Measurements from ENCODE around the gene NETO1. TPM values are rescaled to one million over a fixed set of nuclear protein-coding genes. Genes with fewer than 3 reads are reported as not detected.

The NETO1 gene
- total and polyA plus RNA-seq, 2 of the 13 experiments (the other 11 are each of a cell fraction or from before 2014, with no cell fraction given): not detected

GRCh38 chr18:72826736-72827135, 41.1 kb downstream of the NETO1 start (continued):
- TF ChIP-seq, protein P1, sequence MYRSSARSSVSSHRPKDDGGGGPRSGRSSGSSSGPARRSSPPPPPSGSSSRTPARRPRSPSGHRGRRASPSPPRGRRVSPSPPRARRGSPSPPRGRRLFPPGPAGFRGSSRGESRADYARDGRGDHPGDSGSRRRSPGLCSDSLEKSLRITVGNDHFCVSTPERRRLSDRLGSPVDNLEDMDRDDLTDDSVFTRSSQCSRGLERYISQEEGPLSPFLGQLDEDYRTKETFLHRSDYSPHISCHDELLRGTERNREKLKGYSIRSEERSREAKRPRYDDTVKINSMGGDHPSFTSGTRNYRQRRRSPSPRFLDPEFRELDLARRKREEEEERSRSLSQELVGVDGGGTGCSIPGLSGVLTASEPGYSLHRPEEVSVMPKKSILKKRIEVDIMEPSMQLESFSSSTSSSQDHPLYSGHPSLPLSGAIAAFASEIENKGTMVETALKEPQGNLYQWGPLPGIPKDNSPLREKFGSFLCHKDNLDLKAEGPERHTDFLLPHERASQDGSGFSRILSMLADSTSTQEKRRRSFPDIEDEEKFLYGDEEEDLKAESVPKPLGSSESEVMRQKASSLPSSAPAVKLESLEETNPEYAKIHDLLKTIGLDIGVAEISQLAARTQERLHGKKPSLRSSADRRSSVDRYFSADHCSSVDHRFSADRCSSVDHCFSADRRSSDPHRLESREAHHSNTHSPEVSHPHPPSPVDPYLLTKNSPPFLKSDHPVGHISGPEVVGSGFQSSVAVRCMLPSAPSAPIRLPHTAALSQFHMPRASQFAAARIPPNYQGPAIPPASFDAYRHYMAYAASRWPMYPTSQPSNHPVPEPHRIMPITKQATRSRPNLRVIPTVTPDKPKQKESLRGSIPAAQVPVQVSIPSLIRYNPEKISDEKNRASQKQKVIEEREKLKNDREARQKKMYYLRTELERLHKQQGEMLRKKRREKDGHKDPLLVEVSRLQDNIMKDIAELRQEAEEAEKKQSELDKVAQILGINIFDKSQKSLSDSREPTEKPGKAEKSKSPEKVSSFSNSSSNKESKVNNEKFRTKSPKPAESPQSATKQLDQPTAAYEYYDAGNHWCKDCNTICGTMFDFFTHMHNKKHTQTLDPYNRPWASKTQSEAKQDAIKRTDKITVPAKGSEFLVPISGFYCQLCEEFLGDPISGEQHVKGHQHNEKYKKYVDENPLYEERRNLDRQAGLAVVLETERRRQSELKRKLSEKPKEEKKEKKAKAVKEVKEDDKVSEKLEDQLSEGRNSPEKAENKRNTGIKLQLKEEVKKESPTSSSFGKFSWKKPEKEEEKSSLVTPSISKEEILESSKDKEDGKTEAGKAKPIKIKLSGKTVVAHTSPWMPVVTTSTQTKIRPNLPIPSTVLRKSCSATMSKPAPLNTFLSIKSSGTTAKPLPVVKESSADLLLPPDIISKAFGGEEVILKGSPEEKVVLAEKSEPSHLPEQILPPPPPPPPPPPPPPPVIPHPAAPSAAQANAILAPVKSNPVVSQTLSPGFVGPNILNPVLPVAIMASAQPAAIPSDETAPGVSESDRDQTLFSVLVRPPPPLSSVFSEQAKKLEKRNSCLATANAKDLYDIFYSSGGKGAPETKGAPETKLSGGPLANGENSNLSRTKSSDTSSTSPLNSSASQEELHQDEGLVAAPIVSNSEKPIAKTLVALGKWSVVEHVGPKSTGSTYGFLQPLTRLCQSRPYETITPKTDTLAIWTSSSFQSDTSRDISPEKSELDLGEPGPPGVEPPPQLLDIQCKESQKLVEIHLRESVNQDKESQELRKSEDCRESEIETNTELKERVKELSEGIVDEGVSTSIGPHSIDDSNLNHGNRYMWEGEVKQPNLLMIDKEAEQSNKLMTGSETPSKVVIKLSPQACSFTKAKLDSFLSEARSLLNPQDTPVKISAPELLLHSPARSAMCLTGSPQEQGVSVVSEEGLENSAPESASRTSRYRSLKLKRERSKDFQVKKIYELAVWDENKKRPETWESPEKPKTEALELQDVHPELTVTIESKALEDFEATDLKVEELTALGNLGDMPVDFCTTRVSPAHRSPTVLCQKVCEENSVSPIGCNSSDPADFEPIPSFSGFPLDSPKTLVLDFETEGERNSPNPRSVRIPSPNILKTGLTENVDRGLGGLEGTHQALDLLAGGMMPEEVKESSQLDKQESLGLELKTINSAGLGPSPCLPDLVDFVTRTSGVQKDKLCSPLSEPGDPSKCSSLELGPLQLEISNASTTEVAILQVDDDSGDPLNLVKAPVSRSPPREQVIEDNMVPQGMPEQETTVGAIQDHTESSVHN (CRISPR knock-in tag; IDR thresholded peaks at IDR 0.05): no peak
- no peak for TF ChIP-seq JDP2 (CRISPR knock-in tag; IDR thresholded peaks at IDR 0.05; ENCODE audit: borderline replicate concordance)

DNA sequence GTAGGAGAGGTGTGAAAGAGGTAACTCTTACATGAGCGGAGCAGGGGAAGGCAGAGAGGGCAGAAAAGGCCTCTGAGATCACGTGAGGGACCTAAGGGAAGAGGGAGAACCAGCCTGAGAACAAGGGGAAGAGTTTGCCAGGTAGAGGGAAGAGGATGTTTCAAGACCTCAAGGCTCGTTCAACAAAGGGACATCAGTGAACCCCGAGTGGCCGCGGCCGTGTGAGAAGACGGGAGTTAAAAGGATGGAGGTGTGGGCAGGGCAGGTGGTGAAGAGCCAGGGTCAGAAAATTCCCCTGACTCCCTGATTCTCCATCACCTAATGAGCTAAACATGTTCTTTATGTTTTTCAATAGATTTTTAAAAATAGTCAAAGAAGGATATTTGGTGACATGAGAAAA, 44.4 kb downstream of the NETO1 start:
- Histone ChIP-seq H3K4me3 (replicated peaks in 1 of 3; ENCODE audit: insufficient read depth in 1 of 3, low read depth in 2 of 3, low read length in 3 of 3) (no peak overlapping the region), H3K27ac (ENCODE audit: extremely low read length, insufficient read depth, low read length) (no peak overlapping the region), H3K9ac (ENCODE audit: insufficient read depth, low read depth, low read length) (no peak overlapping the region), H3K4me2 (ENCODE audit: low read depth, low read length) (no peak overlapping the region), H4K20me1 (ENCODE audit: insufficient read depth, low read length) (no peaks in the 10 kb centered on the region), H2AFZ (ENCODE audit: low read length) (no peak overlapping the region), H3K36me3 (replicated peaks in 1 of 2; ENCODE audit: control insufficient read depth in 1 of 2, insufficient read depth in 2 of 2, low read length in 2 of 2) (no peaks in the 10 kb centered on the region), H3K79me2 (ENCODE audit: insufficient read depth, low read length) (no peaks in the 10 kb centered on the region), H3K4me1 (ENCODE audit: insufficient read depth, low read length) (no peaks in the 10 kb centered on the region), H3K27me3 (ENCODE audit: control insufficient read depth in 1 of 2, insufficient read depth in 2 of 2, low read length in 2 of 2) (no peaks in the 10 kb centered on the region; a peak in 1 of 5 replicates), H3K9me3 (ENCODE audit: low read length) (no peaks in the 10 kb centered on the region)
- WGBS (ENCODE audit: low lambda C conversion rate): 4% methylated on average over 8 of the region's 8 CpGs
- ChIA-PET POLR2A (no interaction called here), CTCF (ENCODE audit: low intra/inter-chr PET ratio, low total read pairs) (no interaction called here)
- FAIRE-seq (no peak), ATAC-seq (no peak), DNase-seq (ENCODE audit: low spot score) (no peak)
- intact Hi-C loops (cut with micrococcal nuclease; ENCODE audit: unreplicated experiment) (no loop called here), in situ Hi-C loops (cut with HindIII; ENCODE audit: extremely low pct_ligation_motif_present, low pct_unique_long_range_greater_than_20kb) (no loop called here)
- BruUV-seq (replicated peaks): no TSS peak
- TF ChIP-seq ZNF264 (CRISPR knock-in tag; IDR thresholded peaks at IDR 0.05) (no peak), ZNF253 (CRISPR knock-in tag; IDR thresholded peaks at IDR 0.05; ENCODE audit: borderline replicate concordance) (no peak), HOXA5 (CRISPR knock-in tag; IDR thresholded peaks at IDR 0.05) (no peak), RCOR2 (CRISPR knock-in tag; IDR thresholded peaks at IDR 0.05) (no peak), ZFP36L1 (CRISPR knock-in tag; IDR thresholded peaks at IDR 0.05) (no peak), ZNF383 (CRISPR knock-in tag; IDR thresholded peaks at IDR 0.05; ENCODE audit: borderline replicate concordance) (no peak), THYN1 (CRISPR knock-in tag; IDR thresholded peaks at IDR 0.05; ENCODE audit: borderline replicate concordance, low read depth) (no peak), FOXM1 (CRISPR knock-in tag; IDR thresholded peaks at IDR 0.05) (no peak), ZNF510 (CRISPR knock-in tag; IDR thresholded peaks at IDR 0.05; ENCODE audit: low read depth) (no peak), THAP11 (CRISPR knock-in tag; IDR thresholded peaks at IDR 0.05) (no peak)
- TF ChIP-seq, protein P2, sequence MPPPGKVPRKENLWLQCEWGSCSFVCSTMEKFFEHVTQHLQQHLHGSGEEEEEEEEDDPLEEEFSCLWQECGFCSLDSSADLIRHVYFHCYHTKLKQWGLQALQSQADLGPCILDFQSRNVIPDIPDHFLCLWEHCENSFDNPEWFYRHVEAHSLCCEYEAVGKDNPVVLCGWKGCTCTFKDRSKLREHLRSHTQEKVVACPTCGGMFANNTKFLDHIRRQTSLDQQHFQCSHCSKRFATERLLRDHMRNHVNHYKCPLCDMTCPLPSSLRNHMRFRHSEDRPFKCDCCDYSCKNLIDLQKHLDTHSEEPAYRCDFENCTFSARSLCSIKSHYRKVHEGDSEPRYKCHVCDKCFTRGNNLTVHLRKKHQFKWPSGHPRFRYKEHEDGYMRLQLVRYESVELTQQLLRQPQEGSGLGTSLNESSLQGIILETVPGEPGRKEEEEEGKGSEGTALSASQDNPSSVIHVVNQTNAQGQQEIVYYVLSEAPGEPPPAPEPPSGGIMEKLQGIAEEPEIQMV (CRISPR knock-in tag; IDR thresholded peaks at IDR 0.05; ENCODE audit: low read depth): no peak

All from HepG2 (cell line).